GM12891 (cell line): ENCODE results near the gene UTP3.
A peak's percentile ranks its signal among the peaks of the same experiment; 100 is the strongest.

Experiments used
- DNase-seq: peaks from one replicate; pipeline ENCODE4 v3.0.0; 2011; ENCODE audit warnings: low spot score; ENCODE audit not compliant: insufficient read length
- FAIRE-seq: peaks from 2 replicates; lab custom pipeline; 2011; peaks lifted over from hg19 to GRCh38; lab: Jason Lieb, UNC
- PAX5 ChIP-seq: IDR thresholded peaks from 2 replicates; pipeline ENCODE4 v1.6.1; 2011; ENCODE audit warnings: low read length, moderate library complexity, mild to moderate bottlenecking; ENCODE audit not compliant: insufficient read depth, severe bottlenecking
- POLR2A ChIP-seq: IDR thresholded peaks from 2 replicates; pipeline ENCODE4 v1.6.1; 2011; ENCODE audit warnings: low read depth, low read length, control low read depth
- POLR2AphosphoS5 ChIP-seq: IDR thresholded peaks from 2 replicates; pipeline ENCODE4 v1.6.1; 2011; ENCODE audit warnings: low read depth, low read length, control low read depth
- POU2F2 ChIP-seq: IDR thresholded peaks from 2 replicates; pipeline ENCODE4 v1.6.1; 2011; ENCODE audit warnings: low read depth, mild to moderate bottlenecking, control low read depth, low read length, moderate library complexity
- SPI1 ChIP-seq: IDR thresholded peaks from 2 replicates; pipeline ENCODE4 v1.6.1; 2011; ENCODE audit warnings: low read depth, low read length, control low read depth
- TAF1 ChIP-seq: IDR thresholded peaks from 2 replicates; pipeline ENCODE4 v1.6.1; 2011; ENCODE audit warnings: low read depth, low read length, control low read depth

The UTP3 gene

DNA sequence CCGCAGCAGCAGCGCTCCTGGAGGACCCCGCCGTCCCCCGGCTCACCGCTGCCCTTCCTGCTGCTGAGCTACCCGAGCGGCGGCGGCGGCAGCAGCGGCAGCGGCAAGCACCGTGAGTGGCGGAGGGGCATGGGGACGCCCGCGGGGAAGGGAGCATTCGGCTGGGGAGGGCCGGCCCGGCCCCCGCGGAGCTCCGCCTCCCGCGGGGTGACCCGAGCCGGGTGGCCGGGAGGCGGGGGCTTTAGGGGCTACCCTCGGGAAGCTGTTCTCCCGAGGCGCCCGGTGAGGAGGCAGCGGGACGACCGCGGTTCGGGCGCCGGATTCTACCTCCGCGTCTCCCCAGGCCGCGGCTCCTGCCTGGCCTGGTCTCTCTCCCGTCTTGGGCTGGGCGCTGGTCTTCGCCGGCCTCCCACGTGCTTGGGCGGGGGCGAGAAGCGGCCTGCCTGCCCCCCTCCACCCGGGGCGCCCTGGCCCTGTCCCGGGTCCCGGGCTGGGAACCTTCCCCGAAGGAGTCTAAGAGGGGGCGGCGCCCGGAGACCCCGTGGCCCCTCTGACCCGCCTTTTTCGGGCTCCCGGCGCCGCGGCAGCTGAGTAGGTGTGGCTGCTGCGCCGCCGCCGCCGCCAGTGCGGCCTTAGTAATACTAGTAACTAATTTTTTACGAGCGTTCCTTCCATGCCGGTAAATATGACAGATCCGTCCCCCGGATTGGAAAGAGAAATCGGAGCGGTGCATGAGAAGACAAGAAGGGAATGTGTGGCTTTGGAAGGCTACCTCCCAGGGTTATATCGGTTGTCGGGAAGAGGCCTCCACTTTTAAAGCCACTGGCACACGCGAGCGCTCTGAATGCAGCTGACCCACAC is 17.1 kb downstream of the UTP3 start:
- peak; percentile 71 for FAIRE-seq
- peak; percentile 67 for DNase-seq
- TF ChIP-seq POLR2A (no peak), SPI1 (no peak), TAF1 (no peak), POLR2AphosphoS5 (no peak), POU2F2 (no peak), PAX5 (no peak)

GRCh38 chr4:70706044-70706461 is 17.7 kb downstream of the UTP3 start:
- peak; percentile 68 for FAIRE-seq
- no peak for DNase-seq
- TF ChIP-seq POLR2A: no peak
- no peak for TF ChIP-seq POLR2AphosphoS5
- no peak for TF ChIP-seq TAF1
- TF ChIP-seq SPI1: no peak
- TF ChIP-seq PAX5: no peak
- no peak for TF ChIP-seq POU2F2

- DNase-seq: no peak
- FAIRE-seq: peak; percentile 64
- TF ChIP-seq POLR2AphosphoS5: no peak
- no peak for TF ChIP-seq SPI1
- TF ChIP-seq POU2F2: no peak
- TF ChIP-seq PAX5: no peak
Observed at GRCh38 chr4:70706516-70706915, 18.2 kb downstream of the UTP3 start.

GRCh38 chr4:70709611-70710205 is 21.4 kb downstream of the UTP3 start:
- DNase-seq: no peak
- TF ChIP-seq POLR2A (no peak), SPI1 (no peak), PAX5 (no peak), POLR2AphosphoS5 (no peak), TAF1 (no peak), POU2F2 (no peak)

DNA sequence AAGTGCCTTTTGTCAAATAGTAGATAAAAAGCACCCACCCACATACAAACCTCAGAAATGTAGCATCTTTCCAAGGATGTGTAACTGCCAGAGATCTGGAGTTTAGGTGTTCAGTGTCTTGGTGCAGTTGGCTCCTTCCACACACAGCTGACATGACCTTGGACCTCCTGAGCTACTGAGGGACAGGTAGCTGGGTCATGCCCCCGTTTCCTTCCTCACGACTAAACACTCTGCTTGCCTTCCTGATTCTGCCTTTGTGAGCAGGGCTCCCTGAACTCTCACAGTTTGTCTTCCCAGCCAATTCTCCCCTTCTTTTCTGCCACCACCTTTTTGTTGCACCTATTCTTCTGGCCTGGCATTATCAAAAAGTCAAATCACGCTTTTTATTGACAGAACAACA is 23.3 kb downstream of the UTP3 start:
- peak; percentile 31 for FAIRE-seq
- TF ChIP-seq POU2F2: no peak
- no peak for TF ChIP-seq POLR2A
- no peak for TF ChIP-seq POLR2AphosphoS5
- TF ChIP-seq SPI1: no peak
- no peak for TF ChIP-seq TAF1
- TF ChIP-seq PAX5: no peak

More at GRCh38 chr4:70709611-70710205, 21.4 kb downstream of the UTP3 start:
- FAIRE-seq: no peak

DNA sequence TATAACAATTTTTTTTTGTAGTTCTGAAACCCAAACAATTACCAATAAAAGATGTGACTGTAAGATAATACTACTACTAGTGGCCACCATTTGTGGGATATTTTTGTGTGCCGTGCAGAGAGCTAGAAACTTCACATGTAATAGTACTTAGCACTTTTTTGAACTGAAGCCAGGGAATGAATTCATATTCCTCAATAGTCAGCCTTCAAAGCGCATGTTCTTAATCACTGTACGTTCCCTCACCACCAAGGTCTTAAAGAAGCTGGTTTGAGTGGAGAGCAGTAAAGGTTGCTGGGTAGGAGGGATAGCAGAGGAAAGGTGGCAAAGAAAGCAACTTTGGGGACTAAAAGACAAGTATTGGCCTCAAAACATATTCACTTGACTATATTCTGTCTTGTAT is 23.8 kb downstream of the UTP3 start:
- TF ChIP-seq SPI1 (no peak), POLR2AphosphoS5 (no peak), PAX5 (no peak), TAF1 (no peak), POU2F2 (no peak), POLR2A (no peak)
- FAIRE-seq: no peak
- DNase-seq: no peak

More for the DNA sequence above, 23.3 kb downstream of the UTP3 start:
- no peak for DNase-seq

- DNase-seq: no peak
- FAIRE-seq: no peak
- TF ChIP-seq SPI1 (no peak), POLR2A (no peak), POU2F2 (no peak), TAF1 (no peak), POLR2AphosphoS5 (no peak), PAX5 (no peak)
Observed at GRCh38 chr4:70712604-70713452, 24.5 kb downstream of the UTP3 start.

GRCh38 chr4:70713453-70714078 is 25.2 kb downstream of the UTP3 start:
- FAIRE-seq (peak; percentile 74), DNase-seq (no peak)
- TF ChIP-seq POU2F2 (no peak), SPI1 (peak; percentile 58)

GRCh38 chr4:70714079-70714887 is 26.0 kb downstream of the UTP3 start:
- DNase-seq (no peak), FAIRE-seq (peak; percentile 74)
- TF ChIP-seq POU2F2: no peak
- no peak for TF ChIP-seq PAX5
- TF ChIP-seq TAF1: no peak
- TF ChIP-seq SPI1: no peak
- TF ChIP-seq POLR2AphosphoS5: no peak
- TF ChIP-seq POLR2A: no peak
